GM11168 (cell line): Measurements from ENCODE around the gene HIKESHI.

Experiments used
- in situ Hi-C: fragments of 300-500 bp; cut with MboI; formaldehyde crosslinking; loops from one replicate; pipeline ENCODE4 v1.12.0; 2022; ENCODE audit warnings: low sequenced_read_pairs; ENCODE audit not compliant: unreplicated experiment

Gene HIKESHI

GRCh38 chr11:86302092-86302793 is at the start of gene HIKESHI:
Gene HIKESHI, plus strand, starts transcription at chr11:86302240. Its CDS starts 209 bp downstream, at chr11:86302449.
- in situ Hi-C loops, result no loop called here

GRCh38 chr11:86255896-86256295 is 46.1 kb upstream of the HIKESHI start:
- in situ Hi-C loops, result no loop called here

- in situ Hi-C loops, result no loop called here
Measured at GRCh38 chr11:86256608-86257007, 45.4 kb upstream of the HIKESHI start.

GRCh38 chr11:86257446-86257845 is 44.6 kb upstream of the HIKESHI start:
- in situ Hi-C loops, result no loop called here

GRCh38 chr11:86259730-86260129 is 42.3 kb upstream of the HIKESHI start:
- in situ Hi-C loops, result no loop called here

GRCh38 chr11:86261328-86261727 is 40.7 kb upstream of the HIKESHI start:
- in situ Hi-C loops, result no loop called here

- in situ Hi-C loops, result no loop called here
Measured at GRCh38 chr11:86262387-86262786, 39.7 kb upstream of the HIKESHI start.

- in situ Hi-C loops, result no loop called here
Measured at GRCh38 chr11:86264649-86265048, 37.4 kb upstream of the HIKESHI start.

GRCh38 chr11:86265194-86265593 is 36.8 kb upstream of the HIKESHI start:
- in situ Hi-C loops, result no loop called here

- in situ Hi-C loops, result loop anchor here (10.0 kb wide), 1 partner anchor 225 kb away; no protein-coding TSS in a partner anchor
Measured at GRCh38 chr11:86269645-86270044, 32.4 kb upstream of the HIKESHI start.

- in situ Hi-C loops, result loop anchor here (10.0 kb wide), 1 partner anchor 230 kb away; no protein-coding TSS in a partner anchor
Measured at GRCh38 chr11:86274503-86274902, 27.5 kb upstream of the HIKESHI start.

- in situ Hi-C loops, result loop anchor here (10.0 kb wide), 1 partner anchor 230 kb away; no protein-coding TSS in a partner anchor
Measured at GRCh38 chr11:86274999-86275398, 27.0 kb upstream of the HIKESHI start.

GRCh38 chr11:86275493-86276370 is 26.3 kb upstream of the HIKESHI start:
- in situ Hi-C loops, result loop anchor here (10.0 kb wide), 1 partner anchor 231 kb away; no protein-coding TSS in a partner anchor

- in situ Hi-C loops, result loop anchor here (10.0 kb wide), 1 partner anchor 233 kb away; no protein-coding TSS in a partner anchor
Measured at GRCh38 chr11:86277741-86278140, 24.3 kb upstream of the HIKESHI start.

- in situ Hi-C loops, result loop anchor here (10.0 kb wide), 1 partner anchor 233 kb away; no protein-coding TSS in a partner anchor
Measured at GRCh38 chr11:86278226-86278625, 23.8 kb upstream of the HIKESHI start.

- in situ Hi-C loops, result loop anchor here (10.0 kb wide), 1 partner anchor 235 kb away; no protein-coding TSS in a partner anchor
Measured at GRCh38 chr11:86279747-86280146, 22.3 kb upstream of the HIKESHI start.

GRCh38 chr11:86287468-86287796 is 14.6 kb upstream of the HIKESHI start:
- in situ Hi-C loops, result no loop called here

- in situ Hi-C loops, result no loop called here
Measured at GRCh38 chr11:86288776-86289507, 13.1 kb upstream of the HIKESHI start.

- in situ Hi-C loops, result loop anchor here (10.0 kb wide), 2 partner anchors 255 to 435 kb away; partner anchors contain the start of gene CCDC83
Measured at GRCh38 chr11:86289508-86290280, 12.3 kb upstream of the HIKESHI start.
